GM18507 (cell line): ENCODE results near the gene MTMR11.
"Not testable (repeated sequence)": the region's sequence is repeated elsewhere in the genome, so short reads cannot be mapped to it uniquely, and the experiment has no call there.

Experiments used
- DNase-seq: peaks from one replicate; pipeline ENCODE4 v3.0.0; 2011; ENCODE audit warnings: low read depth; ENCODE audit not compliant: insufficient read length; ENCODE audit errors: extremely low spot score
- FAIRE-seq: peaks from 2 replicates; lab custom pipeline; 2011; peaks lifted over from hg19 to GRCh38; lab: Jason Lieb, UNC

Gene MTMR11

DNA sequence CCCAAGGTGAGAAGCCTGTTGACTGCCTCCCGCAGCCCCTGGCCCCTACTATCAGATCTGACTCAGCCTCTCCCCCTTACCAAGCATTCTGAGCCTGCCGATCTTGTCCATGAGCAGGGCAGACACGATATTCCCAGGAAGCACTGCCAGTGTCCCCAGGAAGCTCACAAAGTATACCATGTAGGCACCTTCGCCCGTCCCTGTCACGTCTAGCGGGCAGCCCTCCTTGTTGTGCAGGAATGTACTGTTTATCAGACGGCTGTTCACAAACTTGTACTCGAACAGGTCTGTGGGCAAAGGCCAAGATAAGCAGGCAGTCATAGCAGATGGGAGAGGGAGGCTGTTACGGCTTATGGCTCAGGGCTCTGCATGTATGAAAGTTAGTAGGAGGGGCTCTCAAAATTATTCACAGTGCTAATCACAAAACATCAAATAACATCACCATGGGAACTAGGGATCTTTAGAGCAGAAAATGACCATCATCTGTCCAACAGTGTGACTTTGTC is 30.1 kb downstream of the MTMR11 start:
- FAIRE-seq (no peak), DNase-seq (no peak)

DNA sequence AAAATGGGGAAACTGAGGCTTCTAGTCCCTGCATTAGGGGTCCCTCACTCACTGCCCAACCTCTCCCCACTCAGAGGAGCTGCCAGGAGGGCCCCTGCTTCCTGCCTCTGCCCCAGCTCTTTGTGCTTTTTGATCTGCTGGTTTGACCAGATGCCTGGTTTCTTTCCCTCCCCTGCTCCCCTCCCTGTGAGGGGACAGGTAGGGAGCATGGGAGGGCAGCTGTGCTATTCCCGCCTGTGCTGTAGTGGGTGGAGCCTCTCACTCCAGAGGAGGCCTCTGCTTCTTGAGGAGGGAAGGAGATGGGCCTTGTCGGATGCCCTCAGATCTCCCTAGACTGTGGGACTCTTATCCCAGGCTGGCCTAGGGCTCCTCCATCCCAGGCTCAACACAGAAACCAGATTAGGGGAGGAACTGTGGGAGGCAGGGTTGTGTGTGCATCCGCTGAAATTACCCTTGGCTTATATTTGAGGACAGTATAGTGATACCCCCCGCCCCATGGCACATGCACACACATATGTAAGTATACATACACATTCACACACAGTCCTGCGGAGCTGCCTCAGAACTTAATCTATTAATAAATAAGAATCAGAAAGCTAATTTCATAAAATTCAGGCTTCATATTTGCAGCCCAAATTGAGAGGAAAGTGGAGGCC is 32.7 kb downstream of the MTMR11 start:
- FAIRE-seq = no peak
- no peak for DNase-seq

DNA sequence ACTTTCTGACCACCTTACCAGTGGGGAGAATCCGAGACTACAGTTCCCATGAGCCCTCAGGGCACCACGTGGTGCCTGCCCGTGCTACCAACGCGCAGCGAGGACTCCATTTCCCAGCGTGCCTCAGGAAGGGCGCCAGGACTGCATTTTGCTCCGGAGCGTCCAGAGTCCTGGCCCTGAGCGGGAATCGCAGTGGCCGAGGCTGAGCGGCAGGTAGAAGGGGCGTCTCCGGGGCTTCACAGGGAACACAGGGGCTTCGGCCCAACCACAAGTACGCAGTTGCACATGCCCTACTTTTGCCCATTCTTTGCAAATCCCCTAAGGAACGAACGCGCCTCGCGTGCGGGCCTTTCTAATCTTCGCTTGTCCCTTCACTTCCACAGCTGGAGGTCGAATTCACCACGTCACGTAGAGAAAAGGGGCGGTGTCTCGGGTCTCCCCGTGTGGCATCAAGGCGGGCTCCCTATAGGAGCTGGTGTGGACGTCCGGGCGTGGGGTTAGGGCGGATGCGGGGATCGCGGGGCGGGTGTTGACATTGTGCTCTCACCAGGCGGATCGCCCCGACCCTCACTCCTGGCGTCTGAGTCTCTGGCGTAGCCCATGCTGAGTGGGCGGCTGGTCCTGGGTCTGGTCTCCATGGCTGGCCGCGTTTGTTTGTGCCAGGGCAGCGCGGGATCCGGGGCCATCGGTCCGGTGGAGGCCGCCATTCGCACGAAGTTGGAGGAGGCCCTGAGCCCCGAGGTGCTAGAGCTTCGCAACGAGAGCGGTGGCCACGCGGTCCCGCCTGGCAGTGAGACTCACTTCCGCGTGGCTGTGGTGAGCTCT is 37.0 kb downstream of the MTMR11 start, which contains the start of gene BOLA1:
Gene BOLA1, plus strand, starts transcription at position 109 of the 825 bp plus-strand sequence. Its CDS starts 492 bp downstream, at position 601.
- peak; percentile 91 for DNase-seq
- peak; percentile 99 for FAIRE-seq

DNA sequence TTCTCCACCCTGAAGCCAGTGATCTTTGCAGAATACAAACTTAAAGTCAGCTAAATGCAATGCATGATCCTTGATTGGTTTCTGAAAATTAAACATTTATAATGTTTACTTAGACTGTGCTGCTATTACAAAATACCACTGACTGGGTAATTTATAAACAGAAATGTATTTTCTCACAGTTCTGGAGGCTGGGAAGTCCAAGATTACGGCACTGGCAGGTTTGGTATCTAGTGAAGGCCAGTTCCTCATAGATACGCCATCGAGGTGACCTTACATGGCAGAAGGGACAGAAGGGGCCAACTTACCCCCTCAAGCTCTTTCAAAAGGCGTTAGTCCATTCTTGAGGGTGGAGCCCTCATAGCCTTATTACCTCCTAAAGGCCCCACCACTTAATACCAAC is 40.1 kb downstream of the MTMR11 start:
- DNase-seq (no peak), FAIRE-seq (no peak)

DNA sequence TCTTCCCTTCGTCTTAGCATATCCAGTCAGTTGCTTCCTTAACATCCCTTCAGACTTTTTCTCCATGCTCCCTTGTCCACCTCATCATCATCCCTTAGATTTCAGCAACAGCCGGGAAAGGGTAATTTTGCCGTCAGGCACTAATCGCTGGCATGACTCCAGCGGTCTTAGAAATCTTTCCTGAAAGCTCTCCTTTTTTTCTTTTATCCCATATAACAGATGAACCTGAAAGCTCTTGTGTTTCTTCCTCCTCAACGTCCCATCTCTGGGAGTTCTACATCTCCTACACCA is 47.7 kb downstream of the MTMR11 start:
- FAIRE-seq (no peak), DNase-seq (no peak)

DNA sequence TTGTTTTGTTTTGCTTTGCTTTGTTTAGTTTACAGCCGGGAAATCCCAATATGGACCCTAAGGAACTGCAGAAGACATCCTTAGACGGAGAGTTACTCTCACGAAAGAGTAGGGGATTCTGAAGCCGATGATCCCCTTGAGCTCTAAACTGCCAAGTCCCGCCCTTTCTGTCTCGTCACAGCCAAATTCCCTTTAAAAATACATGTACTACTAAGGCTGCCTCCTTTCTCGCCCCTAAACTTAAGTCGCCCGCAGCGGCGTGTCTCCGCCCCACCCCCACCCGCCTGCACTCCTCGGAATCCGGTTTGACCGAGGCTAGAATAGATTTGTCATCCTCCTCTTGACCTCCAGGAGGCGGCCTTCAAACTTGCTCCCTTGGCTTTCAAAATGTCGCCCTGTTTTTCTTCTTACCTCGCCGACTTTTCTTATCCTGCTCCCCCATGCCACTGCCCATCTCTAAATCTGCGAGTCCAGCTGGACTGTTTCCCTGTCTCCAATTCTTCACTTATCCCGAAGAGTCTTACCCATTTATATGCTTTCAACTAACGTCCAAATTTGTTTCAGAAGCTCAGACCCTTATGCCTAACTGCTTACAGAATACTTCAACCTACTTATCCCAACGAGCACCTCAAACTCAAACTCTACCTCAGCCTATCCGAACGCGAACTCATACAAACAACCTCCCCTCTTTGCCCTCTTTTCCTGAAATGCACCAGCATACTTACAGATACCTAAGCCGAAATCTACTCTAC is 48.3 kb downstream of the MTMR11 start:
- peak; percentile 42 for DNase-seq
- no peak for FAIRE-seq

DNA sequence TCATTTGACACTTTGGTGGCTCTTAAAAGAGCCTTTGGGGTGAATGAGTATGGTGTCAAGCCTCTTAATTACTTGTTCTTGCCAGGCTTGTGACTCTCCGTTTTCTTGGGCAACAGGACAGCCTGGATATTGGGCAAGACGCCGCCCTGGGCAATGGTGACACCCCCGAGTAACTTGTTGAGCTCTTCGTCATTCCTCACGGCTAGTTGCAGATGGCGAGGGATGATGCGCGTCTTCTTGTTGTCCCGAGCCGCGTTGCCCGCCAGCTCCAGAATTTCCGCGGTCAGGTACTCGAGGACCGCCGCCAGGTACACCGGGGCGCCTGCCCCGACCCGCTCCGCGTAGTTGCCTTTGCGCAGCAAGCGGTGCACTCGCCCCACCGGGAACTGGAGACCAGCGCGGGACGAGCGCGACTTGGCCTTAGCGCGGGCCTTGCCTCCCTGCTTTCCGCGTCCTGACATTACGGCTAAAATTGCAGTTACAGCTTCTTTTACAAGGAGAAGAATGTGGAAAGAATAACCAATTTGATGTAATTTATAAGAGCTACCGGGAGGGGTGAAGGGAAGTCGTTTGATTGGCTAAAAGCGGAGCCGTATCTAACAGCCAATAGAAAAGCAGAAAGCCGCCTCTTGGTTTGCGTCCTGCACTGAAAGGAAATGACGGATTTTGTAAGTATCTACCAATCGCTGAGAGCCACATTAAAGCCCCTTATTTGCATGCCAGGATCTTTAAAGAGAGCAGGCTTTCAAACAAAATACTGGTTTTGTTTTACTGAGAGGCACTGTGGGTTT is 49.0 kb downstream of the MTMR11 start:
- peak; percentile 86 for FAIRE-seq
- DNase-seq = peak; percentile 62

DNA sequence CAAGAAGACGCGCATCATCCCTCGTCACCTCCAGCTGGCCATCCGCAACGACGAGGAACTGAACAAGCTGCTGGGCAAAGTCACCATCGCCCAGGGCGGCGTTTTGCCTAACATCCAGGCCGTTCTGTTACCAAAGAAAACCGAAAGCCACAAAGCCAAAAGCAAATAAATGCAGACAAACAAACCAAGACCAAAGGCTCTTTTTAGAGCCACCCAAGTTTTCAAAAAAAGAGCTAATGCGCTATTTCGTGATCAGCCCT is 49.6 kb downstream of the MTMR11 start:
- not testable (repeated sequence) for DNase-seq, FAIRE-seq

DNA sequence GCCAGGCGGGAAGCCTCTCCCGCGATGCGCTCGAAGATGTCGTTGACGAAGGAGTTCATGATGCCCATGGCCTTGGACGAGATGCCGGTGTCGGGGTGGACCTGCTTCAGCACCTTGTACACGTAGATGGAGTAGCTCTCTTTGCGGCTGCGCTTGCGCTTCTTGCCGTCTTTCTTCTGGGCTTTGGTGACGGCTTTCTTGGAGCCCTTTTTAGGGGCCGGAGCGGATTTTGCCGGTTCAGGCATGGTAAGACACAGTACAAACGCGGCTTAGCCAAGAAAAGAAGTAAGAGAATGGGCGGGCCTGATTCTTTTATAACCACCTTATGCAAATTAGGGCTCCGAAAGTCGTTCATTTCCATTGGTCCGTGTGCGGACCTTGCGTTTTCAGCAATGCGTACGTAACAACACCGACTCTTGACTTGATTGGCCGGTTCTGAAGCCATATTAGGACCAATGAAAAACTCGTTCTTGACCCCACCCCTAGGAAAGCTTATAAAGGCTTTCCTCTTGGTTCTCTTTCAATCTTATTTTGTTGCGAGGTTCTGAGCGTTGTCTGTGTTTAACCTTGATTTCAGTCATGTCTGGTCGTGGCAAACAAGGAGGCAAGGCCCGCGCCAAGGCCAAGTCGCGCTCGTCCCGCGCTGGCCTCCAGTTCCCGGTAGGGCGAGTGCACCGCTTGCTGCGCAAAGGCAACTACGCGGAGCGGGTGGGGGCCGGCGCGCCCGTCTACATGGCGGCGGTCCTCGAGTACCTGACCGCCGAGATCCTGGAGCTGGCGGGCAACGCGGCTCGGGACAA is 50.1 kb downstream of the MTMR11 start:
- DNase-seq = peak; percentile 60
- peak; percentile 93 for FAIRE-seq

DNA sequence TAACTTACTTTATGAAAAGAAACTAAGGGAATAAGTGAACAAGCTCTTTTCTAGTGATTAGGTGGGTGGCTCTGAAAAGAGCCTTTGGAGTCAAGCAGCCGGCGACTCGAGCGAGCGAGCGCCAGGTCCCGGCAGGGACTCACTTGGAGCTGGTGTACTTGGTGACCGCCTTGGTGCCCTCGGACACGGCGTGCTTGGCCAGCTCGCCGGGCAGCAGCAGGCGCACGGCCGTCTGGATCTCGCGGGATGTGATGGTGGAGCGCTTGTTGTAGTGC is 50.6 kb downstream of the MTMR11 start:
- not testable (repeated sequence) for FAIRE-seq, DNase-seq

DNA sequence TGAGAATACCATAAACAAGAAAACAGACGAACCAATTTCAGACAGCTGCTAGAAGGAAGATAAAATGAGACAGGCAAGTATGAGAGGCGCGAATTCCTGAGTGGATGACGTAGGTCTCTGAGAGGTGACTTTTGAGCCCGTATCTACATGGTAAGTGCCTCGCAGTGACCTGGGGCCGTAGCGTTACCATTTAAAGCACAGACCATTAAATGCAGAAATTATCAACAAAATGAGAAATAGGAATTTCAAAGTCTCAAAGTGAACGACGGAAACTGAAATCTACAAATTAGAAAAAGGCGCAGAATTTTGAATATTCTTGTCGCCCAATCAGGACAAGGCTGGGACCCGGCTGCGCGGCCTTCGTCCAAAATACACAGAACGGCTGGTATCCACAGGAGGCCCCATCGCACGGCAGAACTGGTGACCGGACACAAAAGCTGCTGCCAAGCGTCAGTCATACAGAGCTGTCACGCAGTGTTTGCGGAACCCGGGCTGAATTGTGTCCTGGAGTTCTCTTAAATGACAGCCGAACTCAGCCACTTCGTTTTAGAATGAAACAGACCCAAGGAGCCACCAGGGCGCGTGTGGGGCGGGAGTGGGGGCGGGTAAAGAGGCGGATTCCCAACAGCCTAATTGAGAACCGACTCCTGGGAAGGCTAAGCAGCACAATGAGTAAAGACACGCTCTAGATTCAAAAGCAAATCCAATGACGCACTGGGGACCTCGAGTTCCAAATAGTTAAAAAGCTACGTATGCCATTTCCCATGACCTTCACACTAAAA is 51.1 kb downstream of the MTMR11 start:
- DNase-seq (no peak), FAIRE-seq (peak; percentile 38)

DNA sequence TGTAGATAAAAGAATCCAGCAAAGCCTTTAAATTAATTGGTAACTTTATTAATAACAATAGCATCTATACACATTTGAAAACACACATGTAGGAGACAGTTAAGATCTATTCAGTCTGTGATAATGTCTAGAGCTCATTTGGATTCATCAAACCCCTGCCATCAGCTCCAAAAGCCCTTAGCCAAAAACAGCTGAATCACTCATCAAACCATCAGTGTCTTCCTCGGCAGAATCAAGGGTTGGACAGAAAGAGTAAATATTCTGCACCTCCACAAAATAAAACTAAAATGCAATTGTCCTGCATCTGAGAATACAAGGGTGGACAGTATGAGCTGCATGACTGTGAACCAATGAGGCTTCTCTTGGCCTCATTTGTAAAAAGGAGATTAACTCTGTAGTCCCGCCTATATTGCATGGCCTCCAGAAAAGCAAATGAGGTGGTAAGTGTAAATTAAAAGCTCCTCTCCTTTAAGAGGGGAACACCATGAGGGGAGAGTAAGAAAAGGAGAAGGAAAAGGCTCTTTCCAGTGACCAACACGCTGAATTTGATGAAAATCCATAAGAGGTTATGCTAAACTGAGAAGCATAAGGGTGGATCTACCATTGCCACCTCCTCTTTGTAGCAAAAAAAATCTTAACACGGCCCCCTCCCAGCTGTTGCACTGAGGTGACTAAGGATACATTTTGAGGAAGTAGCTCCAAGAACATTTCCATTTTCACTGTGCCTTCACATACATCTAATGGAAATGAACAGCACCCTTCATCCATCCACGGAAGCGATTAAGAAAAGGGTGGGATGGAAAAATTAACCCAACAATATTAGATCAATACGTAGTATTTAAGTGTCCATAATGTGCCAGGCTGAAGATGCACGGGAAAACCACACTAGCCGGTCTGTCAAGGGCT is 52.0 kb downstream of the MTMR11 start:
- peak; percentile 35 for FAIRE-seq
- no peak for DNase-seq

DNA sequence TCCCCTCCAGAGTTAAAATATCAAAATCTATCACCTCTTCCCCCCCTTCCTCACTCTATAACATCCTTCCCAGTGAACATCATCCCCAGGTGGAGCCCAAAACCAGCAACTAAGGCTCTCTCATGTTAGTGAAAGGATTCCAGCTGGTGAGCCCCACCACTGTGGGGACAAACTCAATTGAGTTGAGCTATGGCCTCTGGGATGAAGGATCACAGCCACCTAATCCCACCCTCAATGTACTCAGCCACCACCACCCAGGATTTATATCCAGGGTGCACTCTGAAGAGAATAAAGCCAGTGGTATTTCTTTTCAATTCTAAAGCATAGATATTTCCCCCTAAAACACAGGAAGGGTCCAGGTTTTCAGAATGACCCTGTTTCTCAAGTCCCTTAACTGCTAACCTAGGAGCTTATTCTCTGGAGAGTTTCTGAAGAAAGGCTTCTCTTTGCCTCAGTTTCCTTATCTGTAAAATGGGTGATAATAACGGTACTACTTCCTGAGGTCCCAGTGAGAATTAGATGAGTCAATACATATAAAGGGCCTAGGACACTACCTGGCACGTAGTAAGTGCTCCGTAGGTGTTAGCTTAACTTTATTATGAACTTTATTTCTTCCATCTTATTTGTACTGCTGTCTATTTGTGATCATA is 53.0 kb downstream of the MTMR11 start:
- no peak for DNase-seq
- no peak for FAIRE-seq

DNA sequence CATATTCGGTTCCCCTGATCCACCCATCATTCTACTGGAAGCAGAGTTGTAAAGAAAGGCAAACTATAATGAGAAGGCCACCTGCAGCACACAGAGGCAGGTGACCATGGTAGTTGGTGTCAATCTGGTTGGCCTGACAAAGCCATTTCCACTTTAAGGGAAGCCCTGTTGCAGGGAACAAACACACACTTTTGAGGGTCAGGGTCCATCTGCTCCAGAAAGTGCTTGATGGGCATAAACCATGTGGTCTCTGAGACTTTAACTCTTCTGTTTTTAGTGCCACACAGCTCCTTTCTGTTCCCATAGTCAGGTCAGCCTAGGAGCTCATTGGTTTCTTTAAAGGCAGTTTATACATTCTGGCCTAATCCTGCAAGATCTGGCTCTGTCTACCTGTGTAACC is 54.8 kb downstream of the MTMR11 start:
- no peak for FAIRE-seq
- no peak for DNase-seq

DNA sequence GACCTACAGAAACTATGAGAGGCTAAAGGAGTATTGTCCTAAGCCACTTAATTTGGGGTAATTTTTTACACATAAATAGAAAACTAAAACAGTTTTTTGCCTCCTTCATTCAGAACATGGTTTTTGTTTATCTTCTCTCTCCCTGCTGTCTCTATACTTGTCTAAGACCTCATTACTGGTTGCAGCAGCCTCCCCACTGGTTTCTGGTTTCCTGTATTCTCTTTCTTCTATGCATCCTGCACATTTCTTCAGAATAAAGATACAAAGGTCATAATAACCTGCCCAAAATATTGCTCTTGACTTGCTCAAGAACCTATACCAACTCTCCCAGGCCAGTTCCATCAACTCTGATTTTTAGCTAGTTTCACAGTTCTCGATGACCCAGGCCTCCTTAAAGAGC is 57.1 kb downstream of the MTMR11 start:
- DNase-seq (no peak), FAIRE-seq (no peak)
